NT2/D1 (cell line): ENCODE measurements around the gene STARD10.

Experiments
- SUZ12 ChIP-seq: IDR thresholded peaks from 2 replicates; pipeline ENCODE4 v1.6.1; 2011; ENCODE audit not compliant: insufficient read length, insufficient read depth; ENCODE audit errors: extremely low read depth
- YY1 ChIP-seq: IDR thresholded peaks from 2 replicates; pipeline ENCODE4 v1.6.1; 2011; ENCODE audit not compliant: insufficient read length, insufficient read depth
- ZNF274 ChIP-seq: IDR thresholded peaks from 2 replicates; pipeline ENCODE4 v1.6.1; 2011; ENCODE audit warnings: mild to moderate bottlenecking, low read depth, low read length

GRCh38 chr11:72744474-72744873 lies 49.4 kb downstream of the STARD10 start:
- TF ChIP-seq SUZ12 (no peak), ZNF274 (no peak), YY1 (no peak)
